Mesenchymal stem cell (in vitro differentiated cells and primary cell): ENCODE data around the gene BCL2.

Source experiments
- DNase-seq: peaks from one replicate; pipeline ENCODE4 v3.0.0-alpha.2; 2013
- H2AFZ ChIP-seq: one replicate; pipeline ENCODE4 v1.6.1; 2013; ENCODE audit warnings: low read depth, mild to moderate bottlenecking, control low read depth, inconsistent platforms, low read length, moderate library complexity
- H2AK5ac ChIP-seq: 2 replicates; pipeline ENCODE4 v1.6.1; 2013; ENCODE audit warnings: low read length, moderate library complexity, mild to moderate bottlenecking, inconsistent platforms; ENCODE audit not compliant: severe bottlenecking
- H2BK120ac ChIP-seq: one replicate; pipeline ENCODE4 v1.6.1; 2013; ENCODE audit warnings: low read depth, mild to moderate bottlenecking, inconsistent platforms, low read length, moderate library complexity
- H2BK12ac ChIP-seq, 2 experiments: one replicate each; pipeline ENCODE4 v1.6.1; 2013; ENCODE audit warnings: inconsistent platforms in 2 of 2, low read length in 2 of 2, mild to moderate bottlenecking in 2 of 2, moderate library complexity in 2 of 2, control low read depth in 1 of 2
- H2BK15ac ChIP-seq: one replicate; pipeline ENCODE4 v1.6.1; 2013; ENCODE audit warnings: mild to moderate bottlenecking, low read depth, inconsistent platforms; ENCODE audit not compliant: poor library complexity, severe bottlenecking
- H2BK5ac ChIP-seq: 2 replicates; pipeline ENCODE4 v1.6.1; 2013; ENCODE audit warnings: low read depth, mild to moderate bottlenecking, low read length, control low read depth, inconsistent platforms; ENCODE audit not compliant: poor library complexity, severe bottlenecking
- H3K14ac ChIP-seq, 2 experiments: one replicate each; pipeline ENCODE4 v1.6.1; 2013; ENCODE audit warnings: inconsistent platforms in 2 of 2, low read length in 2 of 2, control low read depth in 1 of 2, mild to moderate bottlenecking in 1 of 2, moderate library complexity in 1 of 2
- H3K18ac ChIP-seq, 2 experiments: one replicate each; pipeline ENCODE4 v1.6.1; 2013; ENCODE audit warnings: inconsistent platforms in 2 of 2, low read length in 2 of 2, control low read depth in 1 of 2, low read depth in 1 of 2, mild to moderate bottlenecking in 1 of 2
- H3K23ac ChIP-seq, 2 experiments: one replicate each; pipeline ENCODE4 v1.6.1; 2013; ENCODE audit warnings: inconsistent platforms in 2 of 2, low read length in 2 of 2, mild to moderate bottlenecking in 2 of 2, moderate library complexity in 2 of 2, control low read depth in 1 of 2
- H3K27ac ChIP-seq: 2 replicates; pipeline ENCODE4 v1.5.1; 2013; ENCODE audit warnings: mild to moderate bottlenecking, moderate library complexity, low read length, control low read depth, inconsistent platforms; ENCODE audit not compliant: poor library complexity, severe bottlenecking
- H3K27me3 ChIP-seq, 2 experiments: 2 replicates each; pipeline versions ENCODE4 v1.6.1 to v1.7.0; 2013; ENCODE audit warnings: low read length in 2 of 2, mild to moderate bottlenecking in 2 of 2, moderate library complexity in 2 of 2, control low read depth in 1 of 2, inconsistent platforms in 1 of 2; ENCODE audit not compliant: control insufficient read depth in 1 of 2, insufficient read depth in 1 of 2
- H3K36me3 ChIP-seq, 2 experiments: 2 replicates each; pipeline versions ENCODE4 v1.6.1 to v1.7.0; 2013; ENCODE audit warnings: low read length in 2 of 2, control low read depth in 1 of 2, inconsistent platforms in 1 of 2, low read depth in 1 of 2, mild to moderate bottlenecking in 1 of 2; ENCODE audit not compliant: insufficient read depth in 2 of 2, control insufficient read depth in 1 of 2
- H3K4ac ChIP-seq, 2 experiments: one replicate each; pipeline ENCODE4 v1.6.1; 2013; ENCODE audit warnings: inconsistent platforms in 2 of 2, low read length in 2 of 2, mild to moderate bottlenecking in 2 of 2, moderate library complexity in 2 of 2, control low read depth in 1 of 2, low read depth in 1 of 2
- H3K4me1 ChIP-seq: 2 replicates; pipeline ENCODE4 v1.6.1; 2013; ENCODE audit warnings: low read depth, low read length, control low read depth; ENCODE audit not compliant: control insufficient read depth, insufficient read depth
- H3K4me2 ChIP-seq: 2 replicates; pipeline ENCODE4 v1.6.1; 2013; ENCODE audit warnings: low read length, mild to moderate bottlenecking, inconsistent platforms; ENCODE audit not compliant: poor library complexity, severe bottlenecking
- H3K4me3 ChIP-seq, 2 experiments: 2 replicates each; pipeline versions ENCODE4 v1.5.1 to v1.7.0; 2013; ENCODE audit warnings: low read length in 2 of 2, mild to moderate bottlenecking in 2 of 2, control low read depth in 1 of 2, low read depth in 1 of 2; ENCODE audit not compliant: insufficient read depth in 1 of 2
- H3K79me1 ChIP-seq: replicated peaks from 2 replicates; pipeline ENCODE4 v1.6.1; 2013; ENCODE audit warnings: mild to moderate bottlenecking, control low read depth, low read length, inconsistent platforms; ENCODE audit not compliant: poor library complexity, severe bottlenecking
- H3K9ac ChIP-seq: 2 replicates; pipeline ENCODE4 v1.7.0; 2013; ENCODE audit warnings: mild to moderate bottlenecking, low read length, moderate library complexity
- H3K9me3 ChIP-seq: 2 replicates; pipeline ENCODE4 v1.7.0; 2013; ENCODE audit warnings: mild to moderate bottlenecking, low read length; ENCODE audit not compliant: control insufficient read depth
- H4K8ac ChIP-seq: one replicate; pipeline ENCODE4 v1.6.1; 2013; ENCODE audit warnings: inconsistent platforms, mild to moderate bottlenecking, low read length, moderate library complexity
- H4K91ac ChIP-seq: one replicate; pipeline ENCODE4 v1.6.1; 2013; ENCODE audit warnings: mild to moderate bottlenecking, low read length, inconsistent platforms
- WGBS: methylation state at CpG from one replicate; pipeline ENCODE4 v1.1.7; 2013; ENCODE audit warnings: mixed read lengths; 5-methylcytosine and 5-hydroxymethylcytosine counted together

Gene BCL2

GRCh38 chr18:63255435-63255834 is 64.1 kb downstream of the BCL2 start:
- no peak overlapping the region for H2BK5ac ChIP-seq
- DNase-seq: no peak
- H2BK15ac ChIP-seq: no peak overlapping the region
- no peak overlapping the region for H3K9ac ChIP-seq
- H3K18ac ChIP-seq: no peak overlapping the region
- no peaks in the 10 kb centered on the region for H3K27me3 ChIP-seq
- H3K4me3 ChIP-seq: no peak overlapping the region
- no peak overlapping the region for H3K14ac ChIP-seq
- no peak overlapping the region for H2BK120ac ChIP-seq
- H3K79me1 ChIP-seq: peaks cover 2% of the 10 kb centered on the region
- H3K27ac ChIP-seq: no peak overlapping the region
- H3K4ac ChIP-seq: no peak overlapping the region
- no peak overlapping the region for H2AK5ac ChIP-seq
- H4K91ac ChIP-seq: no peak overlapping the region
- H3K9me3 ChIP-seq: no peaks in the 10 kb centered on the region
- WGBS: 94% methylated on average over 3 of the region's 3 CpGs
- no peaks in the 10 kb centered on the region for H3K36me3 ChIP-seq
- peaks cover 3% of the 10 kb centered on the region for H3K4me1 ChIP-seq
- no peak overlapping the region for H2BK12ac ChIP-seq
- no peak overlapping the region for H2AFZ ChIP-seq
- no peak overlapping the region for H4K8ac ChIP-seq
- H3K4me2 ChIP-seq: no peak overlapping the region
- no peak overlapping the region for H3K23ac ChIP-seq

- Histone ChIP-seq H2BK5ac (no peak overlapping the region), H3K4me1 (peaks cover 3% of the 10 kb centered on the region), H2BK15ac (no peak overlapping the region), H3K4me2 (no peak overlapping the region), H3K9ac (no peak overlapping the region), H3K4ac (no peak overlapping the region), H2AFZ (no peak overlapping the region), H3K27me3 (no peaks in the 10 kb centered on the region), H3K9me3 (no peaks in the 10 kb centered on the region), H2BK12ac (no peak overlapping the region), H3K36me3 (no peaks in the 10 kb centered on the region), H3K27ac (no peak overlapping the region), H4K8ac (no peak overlapping the region), H3K18ac (no peak overlapping the region), H3K4me3 (no peak overlapping the region), H4K91ac (no peak overlapping the region), H2BK120ac (no peak overlapping the region), H3K14ac (no peak overlapping the region), H3K79me1 (peaks cover 2% of the 10 kb centered on the region), H2AK5ac (no peak overlapping the region), H3K23ac (no peak overlapping the region)
- no peak for DNase-seq
- 86% methylated on average over 3 of the region's 4 CpGs for WGBS
Measured at GRCh38 chr18:63254716-63255399, 64.7 kb downstream of the BCL2 start.

GRCh38 chr18:63253428-63254372 is 65.9 kb downstream of the BCL2 start:
- Histone ChIP-seq H3K14ac (no peak overlapping the region), H4K8ac (no peak overlapping the region), H2BK12ac (no peak overlapping the region), H4K91ac (no peak overlapping the region), H3K9ac (peak overlapping the region; percentile 78), H3K36me3 (no peaks in the 10 kb centered on the region), H3K4ac (no peak overlapping the region), H2AFZ (no peak overlapping the region), H3K27me3 (no peaks in the 10 kb centered on the region), H3K79me1 (no peaks in the 10 kb centered on the region), H3K4me3 (peak overlapping the region in 1 of 2 experiments; percentile 39), H3K27ac (peak overlapping the region; percentile 22), H3K9me3 (no peaks in the 10 kb centered on the region), H3K23ac (no peak overlapping the region), H2BK15ac (no peak overlapping the region), H3K18ac (no peak overlapping the region), H2BK120ac (no peak overlapping the region), H2BK5ac (no peak overlapping the region), H3K4me2 (no peak overlapping the region), H3K4me1 (peaks cover 3% of the 10 kb centered on the region), H2AK5ac (no peak overlapping the region)
- 81% methylated on average over 4 of the region's 10 CpGs for WGBS
- peak; percentile 36 for DNase-seq

- no peak overlapping the region for H3K14ac ChIP-seq
- WGBS: 83% methylated on average over 4 of the region's 6 CpGs
Measured at GRCh38 chr18:63253014-63253413, 66.6 kb downstream of the BCL2 start.

More at GRCh38 chr18:63253014-63253413, 66.6 kb downstream of the BCL2 start:
- H3K18ac ChIP-seq: no peak overlapping the region
- H3K9ac ChIP-seq: peak overlapping the region; percentile 78
- no peaks in the 10 kb centered on the region for H3K79me1 ChIP-seq
- H2BK12ac ChIP-seq: no peak overlapping the region
- no peak overlapping the region for H3K23ac ChIP-seq
- no peak overlapping the region for H4K91ac ChIP-seq
- H3K4me2 ChIP-seq: no peak overlapping the region
- no peak overlapping the region for H4K8ac ChIP-seq
- DNase-seq: peak; percentile 15
- no peak overlapping the region for H2AFZ ChIP-seq
- H2BK120ac ChIP-seq: no peak overlapping the region
- H2AK5ac ChIP-seq: no peak overlapping the region
- no peak overlapping the region for H3K27ac ChIP-seq
- no peak overlapping the region for H3K4me3 ChIP-seq
- H3K27me3 ChIP-seq: no peaks in the 10 kb centered on the region
- no peaks in the 10 kb centered on the region for H3K9me3 ChIP-seq
- no peak overlapping the region for H3K4ac ChIP-seq
- peaks cover 3% of the 10 kb centered on the region for H3K4me1 ChIP-seq
- no peak overlapping the region for H2BK5ac ChIP-seq
- no peak overlapping the region for H2BK15ac ChIP-seq
- no peaks in the 10 kb centered on the region for H3K36me3 ChIP-seq
